Activated CD8-positive, alpha-beta memory T cell treated with anti-CD3 and anti-CD28 coated beads for 36 hours (primary cell): ENCODE data around the gene PDZD2. TPM values are rescaled to one million over a fixed set of nuclear protein-coding genes. Genes with fewer than 3 reads are reported as not detected.
"Not testable (repeated sequence)": the region's sequence is repeated elsewhere in the genome, so short reads cannot be mapped to it uniquely, and the experiment has no call there.

Experiments used
- CTCF ChIA-PET: fragments of 350-600 bp; sonication (Branson Sonifier 250); formaldehyde crosslinking; loops from one replicate; lab custom pipeline; 2021; ENCODE audit warnings: antibody characterized with exemption; lab: Charles Lee
- POLR2A ChIA-PET: fragments of 350-600 bp; sonication (Branson Sonifier 250); formaldehyde crosslinking; loops from one replicate; lab custom pipeline; 2021; ENCODE audit warnings: antibody characterized with exemption; lab: Charles Lee
- total RNA-seq, 2 experiments: library from RNA; stranded (reverse); gene quantifications; one replicate each; pipeline ENCODE4 v1.2.3, GENCODE V29; 2021

Gene PDZD2
- total RNA-seq, 2 experiments from 2014 or later = 0.63 TPM; not detected in 1

- CTCF ChIA-PET = no interaction called here
- POLR2A ChIA-PET = no interaction called here
Observed at GRCh38 chr5:31722111-31722510, 83.2 kb downstream of the PDZD2 start.

- CTCF ChIA-PET = interaction anchor here (1.1 kb wide), 1 partner anchor 88 kb away, joined by 3 read pairs; no protein-coding TSS in a partner anchor
Observed at GRCh38 chr5:31725996-31726395, 87.1 kb downstream of the PDZD2 start.

GRCh38 chr5:31726952-31727351 is 88.0 kb downstream of the PDZD2 start:
- CTCF ChIA-PET = interaction anchor here (1.1 kb wide), 1 partner anchor 89 kb away, joined by 3 read pairs; no protein-coding TSS in a partner anchor
- POLR2A ChIA-PET = no interaction called here

More at GRCh38 chr5:31725996-31726395, 87.1 kb downstream of the PDZD2 start:
- POLR2A ChIA-PET = no interaction called here

GRCh38 chr5:31728039-31728438 is 89.1 kb downstream of the PDZD2 start:
- CTCF ChIA-PET = no interaction called here
- POLR2A ChIA-PET = no interaction called here

- CTCF ChIA-PET = not testable (repeated sequence)
Observed at GRCh38 chr5:31728806-31729205, 89.9 kb downstream of the PDZD2 start.

GRCh38 chr5:31730139-31730538 is 91.2 kb downstream of the PDZD2 start:
- CTCF ChIA-PET = no interaction called here
- POLR2A ChIA-PET = no interaction called here

More at GRCh38 chr5:31728806-31729205, 89.9 kb downstream of the PDZD2 start:
- POLR2A ChIA-PET = not testable (repeated sequence)

- CTCF ChIA-PET = no interaction called here
- POLR2A ChIA-PET = no interaction called here
Observed at GRCh38 chr5:31731016-31731415, 92.1 kb downstream of the PDZD2 start.

GRCh38 chr5:31731710-31732301 is 92.9 kb downstream of the PDZD2 start:
- CTCF ChIA-PET = no interaction called here
- POLR2A ChIA-PET = no interaction called here

- POLR2A ChIA-PET, CTCF ChIA-PET: not testable (repeated sequence)
Observed at GRCh38 chr5:31732821-31733220, 93.9 kb downstream of the PDZD2 start.

- POLR2A ChIA-PET = no interaction called here
- CTCF ChIA-PET = no interaction called here
Observed at GRCh38 chr5:31733371-31733770, 94.4 kb downstream of the PDZD2 start.

GRCh38 chr5:31736127-31736526 is 97.2 kb downstream of the PDZD2 start:
- POLR2A ChIA-PET = no interaction called here
- CTCF ChIA-PET = no interaction called here

- POLR2A ChIA-PET = no interaction called here
- CTCF ChIA-PET = no interaction called here
Observed at GRCh38 chr5:31738199-31738598, 99.3 kb downstream of the PDZD2 start.

GRCh38 chr5:31741496-31741895 is 102.6 kb downstream of the PDZD2 start:
- ChIA-PET CTCF (interaction anchor here (0.7 kb wide), 1 partner anchor 58 kb away, joined by 3 read pairs; no protein-coding TSS in a partner anchor), POLR2A (no interaction called here)

GRCh38 chr5:31743678-31744077 is 104.7 kb downstream of the PDZD2 start:
- POLR2A ChIA-PET = no interaction called here
- CTCF ChIA-PET = no interaction called here

- ChIA-PET POLR2A (no interaction called here), CTCF (interaction anchor here (0.6 kb wide), 1 partner anchor 123 kb away, joined by 6 read pairs; no protein-coding TSS in a partner anchor)
Observed at GRCh38 chr5:31748458-31749172, 109.7 kb downstream of the PDZD2 start.

- CTCF ChIA-PET = no interaction called here
- POLR2A ChIA-PET = no interaction called here
Observed at GRCh38 chr5:31750215-31750614, 111.3 kb downstream of the PDZD2 start.

- ChIA-PET POLR2A (interaction anchor here (0.7 kb wide), 1 partner anchor 358 kb away, joined by 5 read pairs; no protein-coding TSS in a partner anchor), CTCF (no interaction called here)
Observed at GRCh38 chr5:31751610-31752009, 112.7 kb downstream of the PDZD2 start.

GRCh38 chr5:31753700-31754357 is 114.9 kb downstream of the PDZD2 start:
- ChIA-PET POLR2A (no interaction called here), CTCF (no interaction called here)

- POLR2A ChIA-PET = no interaction called here
Observed at GRCh38 chr5:31754358-31754704, 115.4 kb downstream of the PDZD2 start.

More at GRCh38 chr5:31754358-31754704, 115.4 kb downstream of the PDZD2 start:
- CTCF ChIA-PET = no interaction called here
